HepG2 (cell line): ENCODE measurements around the gene WDR26. TPM values are rescaled to one million over a fixed set of nuclear protein-coding genes. Genes with fewer than 3 reads are reported as not detected.

Experiments
- BRD4 ChIP-seq: sonication (generic); formaldehyde crosslinking; IDR thresholded peaks from 2 replicates; pipeline ENCODE4 v1.4.0; 2020; ENCODE audit warnings: missing genetic modification reagents
- ESRRA ChIP-seq: sonication (generic); formaldehyde crosslinking; IDR thresholded peaks from 2 replicates; pipeline ENCODE4 v1.5.1; 2020; ENCODE audit warnings: mild to moderate bottlenecking, low read depth, missing genetic modification reagents
- HDAC1 ChIP-seq: sonication (generic); formaldehyde crosslinking; IDR thresholded peaks from 2 replicates; pipeline ENCODE4 v1.5.1; 2020; ENCODE audit warnings: mild to moderate bottlenecking, missing genetic modification reagents
- HOXA7 ChIP-seq: sonication (generic); formaldehyde crosslinking; IDR thresholded peaks from 2 replicates; pipeline ENCODE4 v1.8.1; 2022; ENCODE audit warnings: mild to moderate bottlenecking, missing genetic modification reagents, moderate library complexity
- KAT7 ChIP-seq: IDR thresholded peaks from 2 replicates; pipeline ENCODE4 v1.6.1; 2018; ENCODE audit warnings: borderline replicate concordance, missing compliant biosample characterization
- MTA3 ChIP-seq: sonication (generic); formaldehyde crosslinking; IDR thresholded peaks from 2 replicates; pipeline ENCODE4 v1.4.0; 2020; ENCODE audit warnings: missing genetic modification reagents
- SMAD9 ChIP-seq: sonication (generic); formaldehyde crosslinking; IDR thresholded peaks from 2 replicates; pipeline ENCODE4 v1.5.1; 2020; ENCODE audit warnings: mild to moderate bottlenecking, missing genetic modification reagents
- ZMAT3 ChIP-seq: sonication (generic); formaldehyde crosslinking; conservative IDR thresholded peaks from 2 replicates; pipeline ENCODE4 v1.7.0; 2021; ENCODE audit warnings: missing genetic modification reagents
- ZNF20 ChIP-seq: sonication (generic); formaldehyde crosslinking; IDR thresholded peaks from 2 replicates; pipeline ENCODE4 v1.4.0; 2020; ENCODE audit warnings: mild to moderate bottlenecking, moderate library complexity, missing genetic modification reagents
- ZNF567 ChIP-seq: sonication (generic); formaldehyde crosslinking; IDR thresholded peaks from 2 replicates; pipeline ENCODE4 v1.8.1; 2023; ENCODE audit warnings: mild to moderate bottlenecking, missing genetic modification reagents, borderline replicate concordance
- ZNF766 ChIP-seq: sonication (generic); formaldehyde crosslinking; IDR thresholded peaks from 2 replicates; pipeline ENCODE4 v1.5.0; 2020; ENCODE audit warnings: missing genetic modification reagents, borderline replicate concordance
- polyA plus RNA-seq, 8 experiments: library from polyadenylated mRNA; depleted of rRNA in 3 of 8; stranded (reverse) in 7 of 8; unstranded in 1 of 8; fragments of >200 nt; fragmentation: Illumina TruSeq in 4 of 8; extraction: Trizol in 4 of 8; gene quantifications; 2 replicates each; pipeline versions ENCODE4 v1.2.1 to v1.2.3, GENCODE V29; 2011 to 2016; ENCODE audit warnings: low read depth in 4 of 8, missing spikeins in 1 of 8, mixed read lengths in 1 of 8; ENCODE audit not compliant: insufficient read depth in 1 of 8
- total RNA-seq, 5 experiments: library from RNA; depleted of rRNA; stranded (reverse); fragments of >200 nt; fragmentation: Illumina TruSeq; extraction: Trizol; gene quantifications; 2 replicates each; pipeline ENCODE4 v1.2.3, GENCODE V29; 2016; ENCODE audit warnings: low read depth in 1 of 5
- TF ChIP-seq, protein P1 (sequence below): sonication (generic); formaldehyde crosslinking; IDR thresholded peaks from 2 replicates; pipeline ENCODE4 v1.4.0; 2020; ENCODE audit warnings: missing genetic modification reagents, borderline replicate concordance
- TF ChIP-seq, protein P2 (sequence below): sonication (generic); formaldehyde crosslinking; IDR thresholded peaks from 2 replicates; pipeline ENCODE4 v1.5.1; 2020; ENCODE audit warnings: missing genetic modification reagents, mild to moderate bottlenecking, borderline replicate concordance
- TF ChIP-seq, protein P3 (sequence below): sonication (generic); formaldehyde crosslinking; conservative IDR thresholded peaks from 2 replicates; pipeline ENCODE4 v1.8.0; 2022; ENCODE audit warnings: low read depth, missing genetic modification reagents
- TF ChIP-seq, protein P4 (sequence below): sonication (generic); formaldehyde crosslinking; IDR thresholded peaks from 2 replicates; pipeline ENCODE4 v1.5.0; 2020; ENCODE audit warnings: missing genetic modification reagents, mild to moderate bottlenecking, borderline replicate concordance
- TF ChIP-seq, protein P5 (sequence below): sonication (generic); formaldehyde crosslinking; IDR thresholded peaks from 2 replicates; pipeline ENCODE4 v1.4.0; 2020; ENCODE audit warnings: missing genetic modification reagents; ENCODE audit errors: not compliant biosample characterization
- TF ChIP-seq, protein P6 (sequence below): IDR thresholded peaks from 2 replicates; pipeline ENCODE4 v1.6.1; 2016; ENCODE audit warnings: missing compliant biosample characterization, missing genetic modification reagents, borderline replicate concordance
- TF ChIP-seq, protein P7 (sequence below): sonication (generic); formaldehyde crosslinking; IDR thresholded peaks from 2 replicates; pipeline ENCODE4 v1.8.1; 2023; ENCODE audit warnings: mild to moderate bottlenecking, inconsistent platforms, moderate library complexity, missing genetic modification reagents, borderline replicate concordance

Gene WDR26
- total and polyA plus RNA-seq, 2 of the 13 experiments (the other 11 are each of a cell fraction or from before 2014, with no cell fraction given): 13.2 to 23.7 TPM

DNA sequence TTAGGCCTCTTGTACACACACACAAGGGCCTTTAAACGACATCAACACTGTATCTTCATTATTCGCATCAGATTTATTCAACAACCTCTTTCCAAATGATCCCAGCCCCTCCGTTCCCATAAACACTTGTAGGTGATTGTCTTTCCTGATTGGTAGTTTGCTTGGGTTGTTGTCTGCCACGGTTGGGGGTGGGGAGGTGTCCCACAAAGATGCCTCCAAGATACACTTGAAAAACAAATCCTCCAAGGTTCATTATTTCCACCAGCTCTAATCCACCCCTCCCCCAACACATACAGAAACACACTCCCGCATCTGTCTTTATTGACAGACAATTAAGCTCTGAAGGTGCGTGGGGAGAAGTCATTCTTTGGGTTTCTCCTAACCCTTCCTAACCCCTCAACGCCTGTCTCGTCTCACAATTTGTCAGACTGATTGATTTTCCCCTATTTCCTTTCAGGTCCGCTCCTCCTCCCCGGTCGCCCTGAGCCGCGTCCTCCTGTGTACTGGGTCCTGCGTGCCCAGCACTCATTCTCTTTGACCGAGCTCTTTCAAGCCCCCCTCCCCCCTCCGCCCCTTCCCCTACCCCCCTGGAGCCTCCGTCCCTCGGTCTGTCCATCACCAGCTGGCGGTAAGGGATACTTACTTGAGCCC is 1.4 kb downstream of the WDR26 start (continued):
- TF ChIP-seq SMAD9 (CRISPR knock-in tag): no peak
- no peak for TF ChIP-seq HOXA7
- TF ChIP-seq BRD4 (CRISPR knock-in tag): no peak
- TF ChIP-seq, protein P1, sequence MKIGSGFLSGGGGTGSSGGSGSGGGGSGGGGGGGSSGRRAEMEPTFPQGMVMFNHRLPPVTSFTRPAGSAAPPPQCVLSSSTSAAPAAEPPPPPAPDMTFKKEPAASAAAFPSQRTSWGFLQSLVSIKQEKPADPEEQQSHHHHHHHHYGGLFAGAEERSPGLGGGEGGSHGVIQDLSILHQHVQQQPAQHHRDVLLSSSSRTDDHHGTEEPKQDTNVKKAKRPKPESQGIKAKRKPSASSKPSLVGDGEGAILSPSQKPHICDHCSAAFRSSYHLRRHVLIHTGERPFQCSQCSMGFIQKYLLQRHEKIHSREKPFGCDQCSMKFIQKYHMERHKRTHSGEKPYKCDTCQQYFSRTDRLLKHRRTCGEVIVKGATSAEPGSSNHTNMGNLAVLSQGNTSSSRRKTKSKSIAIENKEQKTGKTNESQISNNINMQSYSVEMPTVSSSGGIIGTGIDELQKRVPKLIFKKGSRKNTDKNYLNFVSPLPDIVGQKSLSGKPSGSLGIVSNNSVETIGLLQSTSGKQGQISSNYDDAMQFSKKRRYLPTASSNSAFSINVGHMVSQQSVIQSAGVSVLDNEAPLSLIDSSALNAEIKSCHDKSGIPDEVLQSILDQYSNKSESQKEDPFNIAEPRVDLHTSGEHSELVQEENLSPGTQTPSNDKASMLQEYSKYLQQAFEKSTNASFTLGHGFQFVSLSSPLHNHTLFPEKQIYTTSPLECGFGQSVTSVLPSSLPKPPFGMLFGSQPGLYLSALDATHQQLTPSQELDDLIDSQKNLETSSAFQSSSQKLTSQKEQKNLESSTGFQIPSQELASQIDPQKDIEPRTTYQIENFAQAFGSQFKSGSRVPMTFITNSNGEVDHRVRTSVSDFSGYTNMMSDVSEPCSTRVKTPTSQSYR (CRISPR knock-in tag): peak; percentile 66; the same call in 1 of the 2 replicates
- no peak for TF ChIP-seq ZNF567 (CRISPR knock-in tag)
- TF ChIP-seq, protein P2, sequence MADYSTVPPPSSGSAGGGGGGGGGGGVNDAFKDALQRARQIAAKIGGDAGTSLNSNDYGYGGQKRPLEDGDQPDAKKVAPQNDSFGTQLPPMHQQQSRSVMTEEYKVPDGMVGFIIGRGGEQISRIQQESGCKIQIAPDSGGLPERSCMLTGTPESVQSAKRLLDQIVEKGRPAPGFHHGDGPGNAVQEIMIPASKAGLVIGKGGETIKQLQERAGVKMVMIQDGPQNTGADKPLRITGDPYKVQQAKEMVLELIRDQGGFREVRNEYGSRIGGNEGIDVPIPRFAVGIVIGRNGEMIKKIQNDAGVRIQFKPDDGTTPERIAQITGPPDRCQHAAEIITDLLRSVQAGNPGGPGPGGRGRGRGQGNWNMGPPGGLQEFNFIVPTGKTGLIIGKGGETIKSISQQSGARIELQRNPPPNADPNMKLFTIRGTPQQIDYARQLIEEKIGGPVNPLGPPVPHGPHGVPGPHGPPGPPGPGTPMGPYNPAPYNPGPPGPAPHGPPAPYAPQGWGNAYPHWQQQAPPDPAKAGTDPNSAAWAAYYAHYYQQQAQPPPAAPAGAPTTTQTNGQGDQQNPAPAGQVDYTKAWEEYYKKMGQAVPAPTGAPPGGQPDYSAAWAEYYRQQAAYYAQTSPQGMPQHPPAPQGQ (CRISPR knock-in tag): no peak
- TF ChIP-seq ESRRA (CRISPR knock-in tag): no peak
- no peak for TF ChIP-seq ZMAT3
- TF ChIP-seq KAT7 (CRISPR knock-in tag): 0 out of 2 replicates have a peak, but pooled peaks have one; percentile 8
- TF ChIP-seq MTA3: no peak
- TF ChIP-seq, protein P3, sequence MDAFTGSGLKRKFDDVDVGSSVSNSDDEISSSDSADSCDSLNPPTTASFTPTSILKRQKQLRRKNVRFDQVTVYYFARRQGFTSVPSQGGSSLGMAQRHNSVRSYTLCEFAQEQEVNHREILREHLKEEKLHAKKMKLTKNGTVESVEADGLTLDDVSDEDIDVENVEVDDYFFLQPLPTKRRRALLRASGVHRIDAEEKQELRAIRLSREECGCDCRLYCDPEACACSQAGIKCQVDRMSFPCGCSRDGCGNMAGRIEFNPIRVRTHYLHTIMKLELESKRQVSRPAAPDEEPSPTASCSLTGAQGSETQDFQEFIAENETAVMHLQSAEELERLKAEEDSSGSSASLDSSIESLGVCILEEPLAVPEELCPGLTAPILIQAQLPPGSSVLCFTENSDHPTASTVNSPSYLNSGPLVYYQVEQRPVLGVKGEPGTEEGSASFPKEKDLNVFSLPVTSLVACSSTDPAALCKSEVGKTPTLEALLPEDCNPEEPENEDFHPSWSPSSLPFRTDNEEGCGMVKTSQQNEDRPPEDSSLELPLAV: no peak
- TF ChIP-seq ZNF766: no peak
- no peak for TF ChIP-seq HDAC1
- TF ChIP-seq, protein P4, sequence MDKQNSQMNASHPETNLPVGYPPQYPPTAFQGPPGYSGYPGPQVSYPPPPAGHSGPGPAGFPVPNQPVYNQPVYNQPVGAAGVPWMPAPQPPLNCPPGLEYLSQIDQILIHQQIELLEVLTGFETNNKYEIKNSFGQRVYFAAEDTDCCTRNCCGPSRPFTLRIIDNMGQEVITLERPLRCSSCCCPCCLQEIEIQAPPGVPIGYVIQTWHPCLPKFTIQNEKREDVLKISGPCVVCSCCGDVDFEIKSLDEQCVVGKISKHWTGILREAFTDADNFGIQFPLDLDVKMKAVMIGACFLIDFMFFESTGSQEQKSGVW (CRISPR knock-in tag): no peak
- TF ChIP-seq, protein P5, sequence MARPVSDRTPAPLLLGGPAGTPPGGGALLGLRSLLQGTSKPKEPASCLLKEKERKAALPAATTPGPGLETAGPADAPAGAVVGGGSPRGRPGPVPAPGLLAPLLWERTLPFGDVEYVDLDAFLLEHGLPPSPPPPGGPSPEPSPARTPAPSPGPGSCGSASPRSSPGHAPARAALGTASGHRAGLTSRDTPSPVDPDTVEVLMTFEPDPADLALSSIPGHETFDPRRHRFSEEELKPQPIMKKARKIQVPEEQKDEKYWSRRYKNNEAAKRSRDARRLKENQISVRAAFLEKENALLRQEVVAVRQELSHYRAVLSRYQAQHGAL: no peak
- TF ChIP-seq, protein P6, sequence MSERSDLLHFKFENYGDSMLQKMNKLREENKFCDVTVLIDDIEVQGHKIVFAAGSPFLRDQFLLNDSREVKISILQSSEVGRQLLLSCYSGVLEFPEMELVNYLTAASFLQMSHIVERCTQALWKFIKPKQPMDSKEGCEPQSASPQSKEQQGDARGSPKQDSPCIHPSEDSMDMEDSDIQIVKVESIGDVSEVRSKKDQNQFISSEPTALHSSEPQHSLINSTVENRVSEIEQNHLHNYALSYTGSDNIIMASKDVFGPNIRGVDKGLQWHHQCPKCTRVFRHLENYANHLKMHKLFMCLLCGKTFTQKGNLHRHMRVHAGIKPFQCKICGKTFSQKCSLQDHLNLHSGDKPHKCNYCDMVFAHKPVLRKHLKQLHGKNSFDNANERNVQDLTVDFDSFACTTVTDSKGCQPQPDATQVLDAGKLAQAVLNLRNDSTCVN: no peak
- TF ChIP-seq, protein P7, sequence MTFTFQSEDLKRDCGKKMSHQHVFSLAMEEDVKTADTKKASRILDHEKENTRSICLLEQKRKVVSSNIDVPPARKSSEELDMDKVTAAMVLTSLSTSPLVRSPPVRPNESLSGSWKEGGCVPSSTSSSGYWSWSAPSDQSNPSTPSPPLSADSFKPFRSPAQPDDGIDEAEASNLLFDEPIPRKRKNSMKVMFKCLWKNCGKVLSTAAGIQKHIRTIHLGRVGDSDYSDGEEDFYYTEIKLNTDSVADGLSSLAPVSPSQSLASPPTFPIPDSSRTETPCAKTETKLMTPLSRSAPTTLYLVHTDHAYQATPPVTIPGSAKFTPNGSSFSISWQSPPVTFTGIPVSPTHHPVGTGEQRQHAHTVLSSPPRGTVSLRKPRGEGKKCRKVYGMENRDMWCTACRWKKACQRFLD (CRISPR knock-in tag): no peak
- TF ChIP-seq ZNF20 (CRISPR knock-in tag): no peak
